ENCODE data around the gene CIPC.

Gene CIPC

GRCh38 chr14:77122526-77123125 is 24.6 kb downstream of the CIPC start:
- peak overlapping the region; percentile 59 for H3K27ac ChIP-seq
- TF ChIP-seq, protein P1, sequence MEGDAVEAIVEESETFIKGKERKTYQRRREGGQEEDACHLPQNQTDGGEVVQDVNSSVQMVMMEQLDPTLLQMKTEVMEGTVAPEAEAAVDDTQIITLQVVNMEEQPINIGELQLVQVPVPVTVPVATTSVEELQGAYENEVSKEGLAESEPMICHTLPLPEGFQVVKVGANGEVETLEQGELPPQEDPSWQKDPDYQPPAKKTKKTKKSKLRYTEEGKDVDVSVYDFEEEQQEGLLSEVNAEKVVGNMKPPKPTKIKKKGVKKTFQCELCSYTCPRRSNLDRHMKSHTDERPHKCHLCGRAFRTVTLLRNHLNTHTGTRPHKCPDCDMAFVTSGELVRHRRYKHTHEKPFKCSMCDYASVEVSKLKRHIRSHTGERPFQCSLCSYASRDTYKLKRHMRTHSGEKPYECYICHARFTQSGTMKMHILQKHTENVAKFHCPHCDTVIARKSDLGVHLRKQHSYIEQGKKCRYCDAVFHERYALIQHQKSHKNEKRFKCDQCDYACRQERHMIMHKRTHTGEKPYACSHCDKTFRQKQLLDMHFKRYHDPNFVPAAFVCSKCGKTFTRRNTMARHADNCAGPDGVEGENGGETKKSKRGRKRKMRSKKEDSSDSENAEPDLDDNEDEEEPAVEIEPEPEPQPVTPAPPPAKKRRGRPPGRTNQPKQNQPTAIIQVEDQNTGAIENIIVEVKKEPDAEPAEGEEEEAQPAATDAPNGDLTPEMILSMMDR (IDR thresholded peaks at IDR 0.05) = no peak
- no peak for TF ChIP-seq ZFX (IDR thresholded peaks at IDR 0.05; ENCODE audit: borderline replicate concordance)

GRCh38 chr14:77123381-77124325 is 25.6 kb downstream of the CIPC start:
- TF ChIP-seq ZFX (IDR thresholded peaks at IDR 0.05; ENCODE audit: borderline replicate concordance) = no peak
- TF ChIP-seq, protein P1 (IDR thresholded peaks at IDR 0.05) = no peak
- H3K27ac ChIP-seq = peak overlapping the region; percentile 59

- H3K27ac ChIP-seq = peak overlapping the region; percentile 59
- no peak for TF ChIP-seq ZFX (IDR thresholded peaks at IDR 0.05; ENCODE audit: borderline replicate concordance)
- TF ChIP-seq, protein P1 (IDR thresholded peaks at IDR 0.05) = peak; percentile 98
These were observed 26.6 kb downstream of the CIPC start for GRCh38 chr14:77124345-77125280.

- no peak overlapping the region for H3K27ac ChIP-seq
- TF ChIP-seq ZFX (IDR thresholded peaks at IDR 0.05; ENCODE audit: borderline replicate concordance) = no peak
- TF ChIP-seq, protein P1 (IDR thresholded peaks at IDR 0.05) = peak; percentile 80
These were observed 27.3 kb downstream of the CIPC start for GRCh38 chr14:77125281-77125801.

- no peak overlapping the region for H3K27ac ChIP-seq
- no peak for TF ChIP-seq ZFX (IDR thresholded peaks at IDR 0.05; ENCODE audit: borderline replicate concordance)
- TF ChIP-seq, protein P1 (IDR thresholded peaks at IDR 0.05) = no peak
These were observed 27.8 kb downstream of the CIPC start for GRCh38 chr14:77125823-77126325.

- no peak overlapping the region for H3K27ac ChIP-seq
- TF ChIP-seq, protein P1 (IDR thresholded peaks at IDR 0.05) = no peak
- TF ChIP-seq ZFX (IDR thresholded peaks at IDR 0.05; ENCODE audit: borderline replicate concordance) = no peak
These were observed 28.5 kb downstream of the CIPC start for GRCh38 chr14:77126461-77126990.
